GM12873 (cell line): ENCODE results near the gene NXPE2.

Experiments used
- TF ChIP-seq, protein P1 (sequence below): IDR thresholded peaks from 2 replicates; pipeline ENCODE4 v1.5.1; 2012; ENCODE audit warnings: low read depth, mild to moderate bottlenecking, moderate library complexity, low read length, control low read depth; ENCODE audit not compliant: insufficient read depth; ENCODE audit errors: missing control alignments

NXPE2 gene

GRCh38 chr11:114673661-114674060 lies 4.7 kb upstream of the NXPE2 start:
- TF ChIP-seq, protein P1, sequence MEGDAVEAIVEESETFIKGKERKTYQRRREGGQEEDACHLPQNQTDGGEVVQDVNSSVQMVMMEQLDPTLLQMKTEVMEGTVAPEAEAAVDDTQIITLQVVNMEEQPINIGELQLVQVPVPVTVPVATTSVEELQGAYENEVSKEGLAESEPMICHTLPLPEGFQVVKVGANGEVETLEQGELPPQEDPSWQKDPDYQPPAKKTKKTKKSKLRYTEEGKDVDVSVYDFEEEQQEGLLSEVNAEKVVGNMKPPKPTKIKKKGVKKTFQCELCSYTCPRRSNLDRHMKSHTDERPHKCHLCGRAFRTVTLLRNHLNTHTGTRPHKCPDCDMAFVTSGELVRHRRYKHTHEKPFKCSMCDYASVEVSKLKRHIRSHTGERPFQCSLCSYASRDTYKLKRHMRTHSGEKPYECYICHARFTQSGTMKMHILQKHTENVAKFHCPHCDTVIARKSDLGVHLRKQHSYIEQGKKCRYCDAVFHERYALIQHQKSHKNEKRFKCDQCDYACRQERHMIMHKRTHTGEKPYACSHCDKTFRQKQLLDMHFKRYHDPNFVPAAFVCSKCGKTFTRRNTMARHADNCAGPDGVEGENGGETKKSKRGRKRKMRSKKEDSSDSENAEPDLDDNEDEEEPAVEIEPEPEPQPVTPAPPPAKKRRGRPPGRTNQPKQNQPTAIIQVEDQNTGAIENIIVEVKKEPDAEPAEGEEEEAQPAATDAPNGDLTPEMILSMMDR = no peak

GRCh38 chr11:114679505-114679904 lies 1.2 kb downstream of the NXPE2 start:
- TF ChIP-seq, protein P1 = no peak

DNA sequence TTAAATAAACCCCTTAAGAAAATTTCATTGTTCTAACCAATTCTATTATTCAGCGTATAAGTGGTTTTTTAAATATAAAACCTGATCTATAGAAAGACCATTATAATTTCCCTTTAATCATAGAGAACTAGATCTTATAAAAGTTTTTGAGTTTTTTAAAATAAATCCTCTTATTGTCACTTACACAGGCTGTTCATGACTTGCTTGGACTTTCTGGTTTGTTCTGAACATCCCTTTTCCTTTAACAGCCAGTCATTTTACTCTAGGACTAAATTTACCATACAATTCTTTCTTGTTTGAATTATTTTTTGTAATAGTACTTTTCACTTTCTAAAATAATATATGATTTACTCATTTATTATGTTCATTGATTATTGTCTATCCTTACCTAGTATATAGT lies 4.7 kb downstream of the NXPE2 start:
- TF ChIP-seq, protein P1 = no peak

DNA sequence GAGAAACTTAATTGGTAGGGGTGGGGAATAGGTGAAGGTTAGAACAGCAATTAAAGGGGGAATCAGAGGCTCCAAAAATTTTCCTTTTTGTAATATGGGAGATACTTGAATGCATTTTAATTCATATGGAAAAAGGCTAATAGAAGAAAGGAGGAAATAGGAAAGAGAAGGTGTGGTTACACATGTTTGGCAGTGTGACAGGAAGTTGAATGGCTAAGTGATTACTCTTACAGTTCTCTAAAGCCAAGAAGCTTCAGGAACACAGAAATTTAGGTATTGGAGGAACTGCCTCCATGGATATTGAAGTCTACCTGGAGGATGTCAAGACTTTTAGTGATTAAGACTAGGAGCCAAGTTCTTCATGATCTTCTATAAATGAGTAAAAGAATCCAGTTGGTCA lies 6.3 kb downstream of the NXPE2 start:
- TF ChIP-seq, protein P1 = no peak

DNA sequence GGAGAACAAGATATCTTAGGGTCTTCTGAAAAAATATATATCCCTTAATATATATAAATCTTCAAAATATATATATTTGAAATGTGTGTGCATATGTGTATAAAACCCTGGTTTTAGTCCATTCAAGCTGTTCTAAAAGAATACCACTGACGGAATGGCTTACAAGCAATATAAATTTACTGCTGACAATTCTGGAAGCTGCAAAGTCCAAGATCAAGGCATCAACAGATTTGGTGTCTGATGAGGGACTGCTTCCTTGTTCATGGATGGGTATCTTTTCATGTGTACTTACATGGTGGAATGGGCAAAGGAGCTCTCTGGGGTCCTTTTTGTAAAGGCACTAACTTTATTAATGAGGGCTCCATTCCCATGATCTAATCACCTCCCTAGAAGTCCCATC lies 6.8 kb downstream of the NXPE2 start:
- TF ChIP-seq, protein P1 = no peak

DNA sequence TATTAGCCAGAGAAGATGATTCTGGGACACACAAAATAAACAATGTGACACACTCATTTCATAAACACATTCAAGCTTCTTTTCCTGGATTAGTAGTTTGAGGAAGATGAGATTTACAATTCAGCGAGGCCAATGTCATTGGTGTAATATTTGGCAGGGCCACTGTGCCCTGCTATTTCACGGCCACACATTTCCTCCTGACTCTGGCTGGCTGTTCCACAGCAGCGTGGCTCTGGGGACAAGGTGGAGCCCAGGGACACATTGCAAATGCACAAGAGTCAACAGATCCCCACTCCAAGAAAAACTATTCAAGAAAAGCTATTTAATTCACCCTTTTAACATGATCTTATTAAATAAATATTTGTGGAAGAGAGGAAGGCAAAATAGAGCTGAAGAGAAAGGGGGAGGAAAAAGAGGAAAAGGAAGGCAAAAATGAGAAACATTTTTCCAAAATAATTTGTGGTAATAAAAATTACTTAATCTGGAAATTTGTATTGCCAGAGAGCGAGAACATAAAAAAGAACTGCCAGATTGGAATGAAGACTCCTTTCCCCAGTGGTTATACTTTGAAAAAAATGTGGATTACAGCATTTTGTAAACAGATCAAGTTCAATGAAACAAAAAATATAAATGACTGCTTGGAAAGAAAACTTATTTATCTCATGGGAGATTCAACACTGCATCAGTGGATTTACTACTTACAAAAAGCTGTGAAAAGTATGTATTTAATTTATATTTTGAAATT lies 27.1 kb downstream of the NXPE2 start:
- TF ChIP-seq, protein P1 = no peak

- TF ChIP-seq, protein P1 = no peak
Measured at GRCh38 chr11:114709960-114710359, 31.6 kb downstream of the NXPE2 start.
